NK-92 (cell line): ENCODE data around the gene IFRD2.
"Not testable (repeated sequence)": the region's sequence is repeated elsewhere in the genome, so short reads cannot be mapped to it uniquely, and the experiment has no call there.

Experiments used
- DNase-seq: peaks from one replicate; lab custom pipeline; 2025; ENCODE audit not compliant: unreplicated experiment; lab: John Stamatoyannopoulos, UW

The IFRD2 gene

DNA sequence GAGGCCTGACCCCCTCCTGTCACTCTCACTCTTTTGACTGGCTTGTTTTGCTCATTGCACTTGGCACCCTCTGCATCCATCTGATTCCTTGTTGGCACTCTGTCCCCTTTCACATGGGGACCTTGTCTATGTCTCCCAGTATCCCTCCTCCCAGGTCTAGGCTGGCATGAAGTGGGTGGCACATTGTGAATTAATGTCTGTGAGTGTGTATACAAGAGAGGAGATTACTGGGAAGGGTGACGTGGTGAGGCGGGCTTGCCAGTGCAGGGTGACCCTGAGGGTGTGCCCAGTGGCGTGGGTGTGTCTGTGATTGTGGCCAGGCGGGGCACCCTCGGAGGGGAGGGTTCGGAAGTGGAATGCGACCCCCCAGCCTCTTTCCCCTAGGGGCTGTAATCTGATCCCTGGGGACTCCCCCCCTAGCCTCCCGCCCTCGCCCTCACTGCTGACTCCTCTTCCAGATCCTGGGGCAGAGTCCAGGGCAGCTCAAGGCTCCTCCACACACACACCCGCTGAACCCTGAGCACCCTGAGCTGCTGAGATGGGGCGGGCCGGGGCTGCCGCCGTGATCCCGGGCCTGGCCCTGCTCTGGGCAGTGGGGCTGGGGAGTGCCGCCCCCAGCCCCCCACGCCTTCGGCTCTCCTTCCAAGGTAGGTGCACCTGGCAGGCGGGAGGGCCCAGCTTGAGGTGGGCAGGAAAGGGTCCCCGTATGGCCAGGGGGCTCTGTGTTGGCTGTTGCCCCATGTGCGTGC is 23.4 kb downstream of the IFRD2 start, which contains the start of gene SEMA3B:
TSS of gene SEMA3B (plus strand) at position 445 of the 749 bp plus-strand sequence. CDS start at position 539, 94 bp downstream.
- no peak for DNase-seq

DNA sequence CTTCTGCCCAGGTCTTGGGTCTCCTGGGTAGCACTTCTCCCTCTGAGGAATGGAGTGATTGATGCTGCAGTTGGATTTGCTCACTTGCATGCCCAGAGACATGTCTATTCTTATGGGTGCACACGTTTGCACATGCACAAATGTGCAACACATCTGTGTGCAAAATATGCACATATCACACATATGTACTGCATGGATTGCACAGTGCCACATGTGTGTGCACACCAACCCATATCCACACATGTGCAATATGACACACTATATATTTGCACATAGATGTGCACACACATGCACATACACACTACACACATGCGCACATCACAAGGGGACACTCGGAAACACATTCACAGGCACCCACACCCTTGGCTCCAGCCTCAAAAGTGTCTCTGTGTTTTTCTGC is 24.0 kb downstream of the IFRD2 start:
- no peak for DNase-seq

DNA sequence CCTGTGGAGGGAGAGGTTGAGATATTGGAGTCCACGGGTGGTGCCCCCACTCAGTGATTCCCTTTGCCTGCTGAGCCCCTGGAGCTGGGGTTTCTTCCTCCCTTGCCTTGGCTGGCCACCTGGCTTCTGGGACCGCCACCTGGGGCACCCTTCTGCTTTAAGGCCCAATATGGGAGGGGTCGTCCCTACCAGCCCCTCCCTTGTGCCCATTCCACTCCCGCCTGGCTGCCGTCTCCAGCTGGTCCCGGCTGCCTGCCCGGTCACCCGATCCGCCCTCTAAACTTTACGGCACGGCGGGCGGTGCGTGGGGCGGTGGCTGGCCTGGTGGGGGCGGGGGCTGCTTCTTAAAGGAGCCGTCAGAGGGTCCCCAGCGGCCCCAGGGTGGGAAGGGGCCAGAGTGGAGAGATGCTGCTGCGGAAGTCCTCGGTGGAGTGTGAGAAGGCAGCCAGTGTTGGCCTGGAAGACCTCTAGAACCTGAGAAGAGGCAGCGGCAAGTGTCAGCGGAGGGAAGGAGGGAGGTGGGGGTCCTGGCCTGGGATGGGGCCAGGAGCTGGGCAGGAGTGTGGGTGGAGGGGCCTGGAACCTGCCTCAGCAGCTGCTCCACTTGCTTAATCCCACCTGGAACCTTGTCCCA is 24.8 kb downstream of the IFRD2 start:
- no peak for DNase-seq

DNA sequence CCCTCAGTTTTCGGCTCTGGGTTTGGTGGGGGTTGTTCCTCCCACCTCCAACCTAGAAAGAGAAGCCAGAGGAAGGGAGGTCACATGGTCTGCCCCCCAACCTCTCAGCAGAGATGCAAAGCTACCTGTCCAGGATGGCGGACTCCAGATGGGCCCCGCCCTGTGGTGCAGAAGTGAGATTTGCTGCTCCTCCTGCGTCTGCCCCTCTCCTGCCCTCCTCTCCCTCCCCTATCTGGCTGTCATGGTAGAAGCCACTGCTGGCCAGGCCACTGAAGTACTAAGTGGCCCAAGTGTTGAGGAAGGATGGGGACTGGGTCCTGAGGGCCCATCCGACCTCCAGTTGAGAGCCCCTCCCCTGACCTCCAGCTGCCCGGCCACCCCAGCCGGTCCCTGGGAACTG is 25.4 kb downstream of the IFRD2 start:
- no peak for DNase-seq

DNA sequence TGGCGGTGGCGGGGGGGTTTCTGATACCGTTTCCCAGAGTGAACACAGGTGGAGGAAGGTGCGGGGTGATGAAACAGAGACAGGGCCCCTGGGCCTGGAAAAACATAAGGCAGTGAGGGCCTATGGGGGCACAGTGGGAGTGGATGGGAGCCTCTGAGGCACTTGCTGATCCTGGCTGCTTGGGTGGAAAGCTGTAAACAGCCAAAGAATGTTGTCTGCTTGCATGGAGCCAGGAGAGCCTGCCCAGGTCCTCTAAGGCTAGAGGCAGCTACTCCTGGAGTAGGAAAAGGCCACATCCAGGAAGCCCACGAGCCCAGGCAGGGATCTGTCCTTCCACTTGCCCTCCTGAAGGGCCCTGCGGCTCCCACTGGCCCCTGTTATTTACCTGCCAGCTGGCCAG is 26.2 kb downstream of the IFRD2 start:
- DNase-seq, result no peak

DNA sequence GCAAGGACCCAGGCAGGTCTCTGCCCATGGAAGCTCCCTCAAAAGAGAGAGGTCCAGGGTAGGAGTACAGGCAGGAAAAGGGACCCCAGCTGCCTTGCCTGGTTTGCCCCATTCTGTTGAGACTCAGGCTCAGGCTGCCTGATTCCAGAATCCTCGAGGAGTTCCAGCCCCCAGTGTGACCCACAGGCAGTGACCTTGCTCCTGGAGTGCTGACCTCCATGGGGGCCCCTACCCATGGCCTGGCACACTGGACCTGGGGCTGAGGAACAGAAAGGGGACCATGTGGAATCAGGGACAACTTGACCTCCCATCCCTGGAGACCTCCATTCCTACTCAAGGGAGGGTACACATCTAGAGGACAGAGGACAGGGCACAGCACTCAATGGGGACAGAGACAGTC is 26.7 kb downstream of the IFRD2 start:
- no peak for DNase-seq

DNA sequence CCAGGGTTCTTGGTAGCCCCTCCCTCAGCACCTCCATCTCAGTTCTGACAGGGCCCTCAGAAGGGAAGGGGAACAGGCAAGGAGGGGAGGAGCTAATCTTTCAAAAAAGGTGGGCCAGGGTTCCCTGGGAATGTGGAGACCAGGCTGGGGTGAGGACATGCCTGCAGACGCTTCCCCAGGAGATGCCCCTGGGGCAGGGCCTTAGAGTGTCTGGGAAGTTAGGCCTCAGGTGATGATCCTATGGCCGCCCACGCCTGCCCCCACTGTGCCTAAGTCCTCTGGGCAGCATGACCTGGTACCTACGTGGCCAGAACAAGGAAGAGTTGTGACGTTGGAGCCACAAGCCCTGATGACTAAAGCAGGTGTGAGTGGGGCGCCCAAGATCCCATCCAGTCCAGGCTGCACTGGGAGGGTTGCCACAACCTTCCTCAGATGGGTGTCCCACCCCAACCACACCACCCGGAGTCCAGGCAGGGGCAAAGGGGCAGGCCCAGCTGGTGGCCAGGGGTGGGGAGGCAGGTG is 27.2 kb downstream of the IFRD2 start:
- DNase-seq, result no peak

DNA sequence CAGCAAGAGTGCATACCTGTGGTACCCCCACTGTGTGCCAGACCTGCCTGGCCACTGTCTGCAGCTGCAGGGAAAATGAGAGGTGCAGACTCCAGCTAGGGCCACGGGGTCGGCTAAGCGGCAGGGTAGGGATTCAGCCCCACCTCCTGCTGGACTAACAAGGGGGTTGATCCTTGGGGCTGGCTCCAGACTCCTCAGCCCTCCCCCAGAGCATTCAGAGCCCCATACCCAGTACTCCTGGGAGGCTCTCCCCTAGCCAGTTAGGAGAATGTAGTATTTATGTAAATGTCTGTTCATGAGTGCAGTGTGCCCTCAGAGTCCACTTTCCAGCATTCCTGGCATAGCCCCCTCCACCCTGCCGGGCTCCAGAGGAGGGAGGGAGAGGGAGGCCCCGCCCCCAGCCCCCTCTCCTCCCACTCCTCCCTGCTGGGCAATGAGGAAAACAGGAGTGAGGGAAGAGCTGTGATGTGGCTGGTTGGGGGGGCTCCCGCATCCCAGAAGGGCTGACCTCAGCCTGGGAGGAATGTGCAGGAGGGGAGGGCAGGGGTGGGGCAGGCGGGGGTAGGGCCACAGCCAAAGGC is 27.8 kb downstream of the IFRD2 start:
- DNase-seq, result no peak

DNA sequence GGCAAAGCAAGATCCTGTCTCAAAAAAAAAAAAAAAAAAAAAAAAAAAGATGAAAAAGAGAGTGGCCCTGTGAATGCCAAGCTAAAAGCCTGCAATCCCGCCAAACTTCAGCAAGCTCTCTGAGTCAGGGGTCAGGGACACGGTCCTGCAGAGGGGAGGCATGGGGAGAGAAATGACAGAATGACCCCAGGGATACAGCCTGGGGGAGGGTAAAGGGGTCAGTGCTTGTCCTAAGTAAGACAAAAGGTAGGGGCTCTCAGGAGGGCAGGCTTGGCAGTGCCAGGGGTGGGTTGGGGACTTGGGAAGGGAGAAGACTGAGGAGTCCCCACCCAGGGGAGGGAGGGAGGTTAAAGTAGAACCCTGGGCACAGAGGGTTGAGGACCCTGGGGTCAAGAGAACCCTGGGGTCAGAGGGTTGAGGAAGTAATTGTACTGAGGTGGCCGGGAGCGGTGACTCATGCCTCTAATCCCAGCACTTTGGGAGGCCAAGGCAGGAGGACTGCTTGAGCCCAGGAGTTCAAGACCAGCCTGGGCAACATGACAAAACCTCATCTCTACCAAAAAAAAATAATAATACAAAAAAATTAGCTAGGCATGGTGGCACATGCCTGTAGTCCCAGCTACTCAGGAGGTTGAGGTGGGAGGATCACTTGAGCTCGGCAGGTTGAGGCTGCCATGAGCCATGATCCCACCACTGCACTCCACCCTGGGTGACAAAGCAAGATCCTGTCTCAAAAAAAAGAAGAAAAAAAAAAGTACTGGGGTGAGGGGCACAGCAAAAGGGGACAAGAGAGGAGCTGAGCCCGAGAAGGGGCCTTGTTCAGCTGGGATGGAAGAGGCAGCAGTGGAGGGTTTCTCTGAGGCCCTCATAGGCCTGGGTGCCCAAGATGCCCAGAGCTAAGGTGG is 28.5 kb downstream of the IFRD2 start:
- no peak for DNase-seq

DNA sequence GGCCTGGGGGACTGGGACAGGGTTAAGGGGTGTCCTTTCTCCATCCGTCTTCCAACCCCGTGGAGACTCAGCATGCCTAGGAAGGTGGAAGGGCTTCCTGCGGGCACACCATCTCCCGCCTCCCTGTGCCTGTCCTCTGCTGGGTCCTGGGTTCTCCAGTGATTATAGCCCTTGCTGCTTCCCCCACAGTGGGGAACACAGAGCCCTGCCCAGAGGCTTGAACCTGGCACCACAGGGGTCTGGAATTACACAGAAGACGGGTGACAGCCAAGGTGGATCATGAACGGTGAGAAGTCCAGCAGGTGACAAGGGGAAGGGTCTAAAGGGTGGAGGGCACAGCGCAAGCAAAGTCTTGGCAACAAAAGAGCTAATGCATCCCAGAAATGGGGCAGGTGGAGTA is 29.5 kb downstream of the IFRD2 start:
- DNase-seq, result no peak

DNA sequence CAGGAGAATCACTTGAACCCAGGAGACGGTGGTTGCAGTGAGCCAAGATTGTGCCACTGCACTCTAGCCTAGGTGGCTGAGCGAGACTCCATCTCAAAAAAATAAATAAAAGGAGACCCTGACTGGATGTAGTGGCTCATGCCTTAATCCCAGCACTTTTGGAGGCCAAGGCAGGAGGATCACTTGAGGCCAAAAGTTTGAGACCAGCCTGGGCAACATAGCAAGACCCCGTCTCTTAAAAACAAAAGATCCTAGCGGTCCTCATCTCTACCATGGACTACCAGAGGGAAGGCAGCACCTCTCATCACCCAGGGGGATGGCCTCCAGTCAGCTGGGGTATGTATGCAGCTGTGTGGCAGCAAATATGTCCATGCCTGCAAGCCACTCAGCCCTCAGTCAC is 30.0 kb downstream of the IFRD2 start:
- not testable (repeated sequence) for DNase-seq

DNA sequence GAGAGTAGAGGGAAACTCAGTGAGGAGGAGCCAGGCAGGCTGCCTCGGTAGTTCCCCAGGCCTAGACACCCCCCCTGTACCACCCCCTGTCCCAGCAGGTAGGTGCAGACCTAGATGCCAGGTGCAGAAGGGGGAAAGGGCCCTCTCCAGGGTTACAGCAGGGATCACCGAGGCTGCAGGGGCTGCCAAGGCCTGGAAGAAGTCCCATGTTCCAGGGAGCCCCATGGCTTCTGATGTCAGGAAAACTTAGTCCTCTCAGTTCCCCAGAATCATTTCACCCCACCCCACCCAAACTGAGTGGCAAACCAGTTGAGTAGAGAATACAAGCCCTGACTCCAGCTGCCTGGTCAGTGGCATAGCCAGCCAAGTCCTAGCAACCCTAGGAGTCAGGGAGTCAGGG is 30.7 kb downstream of the IFRD2 start:
- DNase-seq, result no peak

DNA sequence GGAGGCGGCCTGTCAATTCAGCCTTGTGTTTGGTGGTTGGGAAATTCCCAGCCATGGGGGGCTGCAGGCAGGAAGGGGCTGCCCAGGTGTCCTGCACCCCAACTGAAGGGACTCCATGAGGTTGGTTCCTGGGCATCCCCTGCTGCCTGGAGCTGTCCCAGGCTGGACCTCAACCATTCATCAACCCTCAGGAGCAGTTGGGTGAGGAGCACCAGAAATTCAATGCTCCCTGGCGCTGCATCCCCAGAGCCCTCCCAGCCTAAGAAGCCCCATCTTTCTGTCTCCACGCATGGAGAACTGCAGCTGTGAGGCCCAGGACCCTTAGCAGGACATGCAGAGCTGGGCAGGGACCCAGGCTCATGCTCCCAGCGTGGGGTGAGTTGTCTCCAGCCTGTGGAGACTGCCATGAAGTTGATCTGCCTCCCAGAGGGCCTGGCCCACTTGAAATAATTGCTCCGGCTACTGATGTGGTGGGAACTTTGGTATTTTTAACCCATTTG is 31.2 kb downstream of the IFRD2 start:
- DNase-seq, result no peak

DNA sequence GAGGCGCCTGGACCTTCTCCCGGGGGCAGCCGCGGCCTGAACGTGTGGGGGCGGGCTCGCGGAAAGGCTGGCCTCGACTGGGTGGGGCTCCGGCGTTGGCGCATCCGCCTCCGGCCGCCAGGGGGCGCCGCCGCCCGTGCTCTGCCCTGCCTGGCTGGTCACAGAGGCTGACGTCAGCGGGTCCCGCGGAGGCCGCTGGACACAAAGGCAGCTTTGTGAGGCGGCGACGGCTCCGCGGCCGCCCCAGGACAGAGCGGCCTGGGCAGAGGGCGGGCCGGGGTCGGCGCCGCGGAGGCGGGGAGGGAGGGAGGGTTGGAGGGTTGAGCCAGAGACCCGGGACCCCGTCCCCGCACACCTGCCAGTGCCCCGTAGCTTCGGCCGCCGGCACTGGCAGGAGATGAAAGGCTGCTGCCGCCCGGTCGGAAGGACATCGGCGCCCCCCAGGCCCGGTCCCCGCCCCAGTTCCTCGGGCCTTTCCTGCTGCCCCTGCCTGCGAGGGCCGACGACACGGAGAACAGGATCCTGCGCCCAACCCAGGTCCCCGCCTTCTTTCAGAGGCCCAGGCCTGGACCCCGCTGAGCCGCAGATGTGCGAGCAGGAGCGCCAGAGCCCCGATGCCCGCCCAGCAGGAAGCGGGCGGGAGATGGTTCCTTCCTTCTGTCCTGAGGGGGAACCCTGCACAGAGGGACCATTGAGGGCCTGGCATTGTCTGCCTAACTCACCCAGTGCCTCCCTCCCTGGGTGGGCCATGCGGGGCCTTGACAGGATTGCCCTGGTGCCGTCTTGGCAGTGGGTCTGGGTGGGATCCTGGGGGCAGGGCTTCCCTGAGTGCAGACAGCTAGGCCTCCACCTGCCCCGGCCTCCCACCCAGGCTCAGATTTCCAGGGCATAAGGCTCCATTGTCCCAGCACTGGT is 31.9 kb downstream of the IFRD2 start:
- no peak for DNase-seq

DNA sequence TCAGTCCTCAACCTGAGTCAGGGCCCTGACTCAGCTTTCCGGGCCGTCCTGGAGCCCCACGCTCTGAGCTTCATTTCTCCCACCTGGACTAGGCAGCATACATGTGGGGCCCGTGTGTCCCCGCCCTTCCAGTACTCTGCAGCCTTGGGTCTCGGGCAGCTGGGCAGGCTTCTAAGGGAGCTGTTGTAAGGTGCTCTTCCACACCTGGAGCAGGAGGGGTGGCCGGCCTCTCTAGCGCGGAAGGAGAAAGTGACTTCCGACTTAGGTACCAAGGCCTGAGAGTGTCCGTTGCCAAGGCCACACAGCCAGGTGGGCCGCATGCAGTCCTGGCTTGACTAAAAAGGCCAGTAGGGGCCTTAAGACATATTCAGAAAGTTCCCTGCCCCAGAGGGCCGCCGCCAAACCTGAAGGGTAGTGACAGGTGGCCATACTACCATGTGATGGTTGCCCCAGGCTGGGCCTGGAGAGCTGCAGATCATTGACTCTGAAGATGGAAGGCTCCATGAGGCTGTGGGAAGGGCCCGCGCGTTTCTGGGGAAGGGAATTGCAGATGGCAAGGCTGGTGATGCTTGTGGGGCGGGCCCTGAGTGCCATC is 32.7 kb downstream of the IFRD2 start:
- DNase-seq, result no peak

DNA sequence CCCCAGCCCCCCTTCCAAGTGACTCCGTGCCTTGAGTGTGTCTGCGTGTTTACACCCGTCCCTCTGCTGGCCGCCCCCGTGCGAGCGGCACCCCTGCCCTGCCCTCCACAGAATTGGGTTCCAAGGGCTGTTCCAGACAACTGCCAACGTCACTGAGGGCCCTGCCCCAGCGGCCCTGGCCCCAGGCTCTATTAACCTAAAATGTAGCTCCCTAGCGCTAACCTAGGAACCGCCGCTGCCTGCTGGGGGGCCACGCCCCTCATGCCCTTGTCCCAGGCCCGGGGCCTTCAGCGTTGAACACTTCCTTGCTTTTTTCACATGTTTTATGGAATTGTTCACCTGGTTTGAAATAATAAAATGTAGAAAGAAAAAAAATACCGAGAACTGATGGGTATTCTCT is 33.2 kb downstream of the IFRD2 start:
- DNase-seq, result no peak

DNA sequence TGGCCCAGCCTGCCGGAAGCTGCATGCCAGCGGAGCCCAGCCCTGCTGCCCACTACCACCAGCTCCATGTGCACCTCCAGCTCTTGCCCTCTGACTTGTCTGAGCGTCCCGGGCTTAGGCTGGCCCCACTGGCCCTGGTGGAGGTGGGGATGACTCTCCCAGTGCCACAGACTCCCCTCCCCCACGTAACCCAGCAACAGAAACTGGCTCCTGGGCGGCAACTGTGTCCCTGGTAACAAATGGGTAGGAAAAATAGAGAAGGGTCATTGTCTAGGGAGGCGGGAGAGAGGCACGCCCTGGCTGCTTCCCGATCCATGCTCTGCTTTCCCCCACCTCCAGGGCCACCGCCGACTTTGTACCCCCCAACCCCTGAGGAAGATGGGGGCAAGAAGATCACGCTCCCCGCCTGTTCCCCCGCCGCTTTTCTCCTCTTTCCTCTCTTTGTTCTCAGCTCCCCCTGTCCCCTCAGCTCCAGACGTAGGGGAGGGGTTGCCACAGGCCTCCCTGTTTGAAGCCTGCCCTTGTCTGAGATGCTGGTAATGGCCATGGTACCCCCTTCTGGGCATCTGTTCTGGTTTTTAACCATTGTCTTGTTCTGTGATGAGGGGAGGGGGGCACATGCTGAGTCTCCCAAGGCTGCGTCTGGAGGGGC is 34.1 kb downstream of the IFRD2 start:
- no peak for DNase-seq

DNA sequence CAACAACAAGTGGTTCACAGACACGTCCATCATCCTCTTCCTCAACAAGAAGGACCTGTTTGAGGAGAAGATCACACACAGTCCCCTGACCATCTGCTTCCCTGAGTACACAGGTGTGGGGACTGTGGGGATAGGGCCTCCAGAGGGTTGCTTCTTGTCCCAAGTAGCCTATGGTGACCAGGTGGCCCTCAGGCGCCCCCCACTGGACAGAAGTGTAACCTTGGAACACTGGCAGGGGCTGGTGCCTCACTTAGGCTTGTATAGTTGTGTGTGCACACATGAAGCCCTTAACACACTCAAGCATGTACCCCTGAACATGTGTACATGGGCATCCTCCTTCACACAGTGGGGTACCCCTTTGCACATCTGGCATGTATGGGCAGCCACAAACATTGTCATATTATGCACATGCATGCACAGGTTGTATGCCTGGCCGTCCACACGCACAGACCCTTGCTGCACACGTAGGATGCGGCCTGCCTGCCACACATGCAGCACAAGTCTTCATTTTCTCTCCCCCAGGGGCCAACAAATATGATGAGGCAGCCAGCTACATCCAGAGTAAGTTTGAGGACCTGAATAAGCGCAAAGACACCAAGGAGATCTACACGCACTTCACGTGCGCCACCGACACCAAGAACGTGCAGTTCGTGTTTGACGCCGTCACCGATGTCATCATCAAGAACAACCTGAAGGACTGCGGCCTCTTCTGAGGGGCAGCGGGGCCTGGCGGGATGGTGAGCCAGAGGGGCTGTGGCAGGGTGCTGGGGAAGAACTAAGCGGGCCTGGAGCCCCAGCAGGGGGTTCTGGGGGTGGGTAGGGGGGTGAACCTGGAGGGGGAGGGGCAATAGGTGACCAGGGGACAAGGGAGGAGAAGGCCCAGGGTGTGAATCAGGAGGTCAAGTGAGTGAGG is 35.0 kb downstream of the IFRD2 start:
- DNase-seq, result no peak
